GM06990 (cell line): Measurements from ENCODE around the gene SLC29A4.
A peak's percentile ranks its signal among the peaks of the same experiment; 100 is the strongest.

Experiments
- DNase-seq: peaks from one replicate; pipeline ENCODE4 v3.0.0-alpha.2; 2011; ENCODE audit not compliant: insufficient read length; ENCODE audit errors: extremely low read depth
- H3K27me3 ChIP-seq: replicated peaks from 2 replicates; pipeline ENCODE4 v1.6.0; 2011; ENCODE audit warnings: low read length; ENCODE audit not compliant: control insufficient read depth, insufficient read depth
- H3K36me3 ChIP-seq: 2 replicates; pipeline ENCODE4 v1.5.1; 2011; ENCODE audit warnings: low read length; ENCODE audit not compliant: control insufficient read depth, insufficient read depth
- H3K4me3 ChIP-seq: replicated peaks from 2 replicates; pipeline ENCODE4 v1.5.1; 2011; ENCODE audit warnings: low read depth, mild to moderate bottlenecking, control low read depth, low read length
- CTCF ChIP-seq: IDR thresholded peaks from 2 replicates; pipeline ENCODE4 v1.5.1; 2011; ENCODE audit warnings: low read length, control low read depth, mild to moderate bottlenecking, inconsistent platforms; ENCODE audit not compliant: insufficient read depth, poor library complexity, severe bottlenecking

SLC29A4 gene

DNA sequence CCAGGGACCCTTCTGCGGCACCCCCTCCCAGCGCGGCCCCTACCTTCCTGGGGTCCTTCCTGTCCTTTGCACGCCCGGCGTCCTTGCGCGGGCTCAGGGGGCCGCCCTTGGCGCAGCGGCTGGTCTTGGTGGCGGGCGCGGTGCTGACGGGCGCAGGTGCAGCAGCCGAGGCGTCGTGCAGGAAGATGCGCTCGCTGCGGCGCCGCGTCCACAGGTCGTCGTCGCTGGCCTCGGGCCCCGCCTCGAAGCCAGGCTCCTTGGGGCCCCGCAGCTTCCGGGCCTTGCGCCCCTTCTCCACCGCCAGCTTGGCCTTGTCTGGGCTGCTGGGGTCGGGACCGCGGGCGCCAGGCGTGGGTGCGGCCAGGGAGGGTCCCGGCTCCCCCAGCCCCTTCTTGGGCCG, 49.8 kb downstream of the SLC29A4 start:
- H3K36me3 ChIP-seq: peaks cover 8% of the 10 kb centered on the region
- no peak for DNase-seq
- H3K27me3 ChIP-seq: no peaks in the 10 kb centered on the region
- no peak overlapping the region for H3K4me3 ChIP-seq
- no peak for TF ChIP-seq CTCF

DNA sequence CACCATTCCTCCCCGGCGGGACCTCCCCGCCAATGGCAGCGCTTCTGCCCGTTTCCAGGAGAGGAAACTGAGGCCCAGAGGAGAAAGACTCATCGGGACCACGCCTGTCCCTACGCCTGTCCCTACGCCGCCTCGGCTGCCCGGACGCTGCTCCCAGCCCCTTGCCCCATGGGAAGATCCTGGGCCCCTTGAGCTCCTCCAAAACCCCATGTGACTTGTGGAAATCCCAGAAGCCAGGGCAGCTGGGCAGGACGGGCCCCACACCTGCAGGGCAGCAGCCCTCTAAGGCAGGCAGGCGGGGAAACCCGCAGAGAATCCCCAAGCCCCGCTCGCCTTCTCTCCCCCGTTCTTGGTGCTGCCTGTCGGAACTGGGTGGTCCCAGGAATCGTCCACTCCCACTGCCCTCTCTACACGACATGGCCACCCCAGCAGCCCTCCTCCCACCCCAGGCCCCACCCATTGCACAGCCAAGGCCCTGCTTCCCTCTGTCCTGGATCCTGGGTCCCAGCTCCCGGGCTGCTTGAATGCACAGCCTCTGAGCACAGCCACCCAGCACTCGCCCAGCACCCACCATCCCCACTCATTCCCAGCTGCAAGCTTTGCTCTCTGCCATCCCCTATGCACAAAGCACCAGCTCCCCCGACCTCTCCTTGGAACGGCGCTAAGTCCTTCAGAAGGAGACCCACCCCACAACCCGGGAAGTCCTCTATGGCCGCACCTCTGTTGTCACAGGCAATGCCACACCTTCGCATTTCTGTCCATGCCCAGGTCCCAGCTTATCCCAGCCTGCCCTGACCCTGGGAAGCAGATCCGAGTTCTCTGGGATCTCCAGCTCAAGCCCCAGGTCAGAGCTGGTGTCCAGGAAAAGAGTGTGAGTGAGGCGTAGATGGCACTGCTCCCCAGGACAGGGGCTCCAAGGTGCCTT, 50.6 kb downstream of the SLC29A4 start:
- Histone ChIP-seq H3K27me3 (no peaks in the 10 kb centered on the region), H3K4me3 (no peak overlapping the region), H3K36me3 (peaks cover 8% of the 10 kb centered on the region)
- no peak for TF ChIP-seq CTCF
- DNase-seq: peak; percentile 43

- Histone ChIP-seq H3K27me3 (no peaks in the 10 kb centered on the region), H3K36me3 (peaks cover 10% of the 10 kb centered on the region), H3K4me3 (no peak overlapping the region)
- TF ChIP-seq CTCF: no peak
- DNase-seq: no peak
Observed at GRCh38 chr7:5334671-5335070, 51.9 kb downstream of the SLC29A4 start.

DNA sequence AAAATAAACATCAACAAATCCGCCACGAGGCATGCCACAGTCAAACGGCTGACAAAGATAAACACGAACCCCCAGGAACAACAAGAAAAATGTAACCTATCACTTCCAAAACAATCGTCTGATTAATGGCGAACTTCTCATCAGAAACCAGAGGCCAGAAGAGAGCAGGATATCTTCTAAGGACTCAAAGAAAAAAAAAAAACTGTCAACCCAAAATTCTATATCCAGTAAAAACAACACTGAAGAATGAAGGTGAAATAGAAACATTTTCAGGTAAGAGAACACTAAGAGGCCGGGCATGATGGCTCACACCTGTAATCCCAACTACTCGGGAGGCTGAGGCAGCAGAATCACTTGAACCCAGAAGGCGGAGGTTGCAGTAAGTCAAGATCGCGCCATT, 54.3 kb downstream of the SLC29A4 start:
- TF ChIP-seq CTCF: no peak
- Histone ChIP-seq H3K27me3 (no peaks in the 10 kb centered on the region), H3K4me3 (no peak overlapping the region), H3K36me3 (peaks cover 10% of the 10 kb centered on the region)
- no peak for DNase-seq

DNA sequence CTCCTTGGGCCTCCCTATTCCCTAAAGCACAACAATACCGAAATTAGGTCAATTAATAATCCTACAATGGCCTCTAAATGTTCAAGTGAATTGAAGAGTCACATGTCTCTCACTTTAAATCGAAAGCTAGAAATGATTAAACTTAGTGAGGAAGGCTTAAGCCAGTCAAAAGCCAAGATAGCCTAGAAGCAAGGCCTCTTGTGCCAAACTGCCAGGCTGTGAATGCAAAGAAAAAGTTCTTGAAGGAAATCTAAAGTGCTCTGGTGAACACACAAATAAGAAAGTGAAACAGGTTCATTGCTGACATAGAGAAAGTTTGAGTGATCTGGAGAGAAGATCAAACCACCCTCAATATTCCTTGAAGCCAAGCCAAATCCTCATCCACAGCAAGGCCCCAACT, 57.2 kb downstream of the SLC29A4 start:
- H3K27me3 ChIP-seq: no peaks in the 10 kb centered on the region
- H3K4me3 ChIP-seq: no peak overlapping the region
- DNase-seq: no peak
- H3K36me3 ChIP-seq: peaks cover 14% of the 10 kb centered on the region
- TF ChIP-seq CTCF: no peak

- TF ChIP-seq CTCF: no peak
- Histone ChIP-seq H3K36me3 (peaks cover 22% of the 10 kb centered on the region), H3K27me3 (no peaks in the 10 kb centered on the region), H3K4me3 (no peak overlapping the region)
- DNase-seq: no peak
Observed at GRCh38 chr7:5342631-5343030, 59.9 kb downstream of the SLC29A4 start.
